HepG2 (cell line): ENCODE measurements around the gene SLU7. TPM values are rescaled to one million over a fixed set of nuclear protein-coding genes. Genes with fewer than 3 reads are reported as not detected.

Experiments
- ELF4 ChIP-seq: sonication (generic); formaldehyde crosslinking; IDR thresholded peaks from 2 replicates; pipeline ENCODE4 v1.5.0; 2020; ENCODE audit warnings: missing genetic modification reagents, mild to moderate bottlenecking, moderate library complexity, borderline replicate concordance
- JUND ChIP-seq: sonication (generic); formaldehyde crosslinking; IDR thresholded peaks from 2 replicates; pipeline ENCODE4 v1.8.0; 2022; ENCODE audit warnings: mild to moderate bottlenecking, missing genetic modification reagents
- MEF2D ChIP-seq: sonication (generic); formaldehyde crosslinking; IDR thresholded peaks from 2 replicates; pipeline ENCODE4 v1.5.1; 2020; ENCODE audit warnings: mild to moderate bottlenecking, missing genetic modification reagents
- MXI1 ChIP-seq: IDR thresholded peaks from 3 replicates; pipeline ENCODE4 v1.6.1; 2012; ENCODE audit warnings: low read depth, low read length, inconsistent platforms, borderline replicate concordance
- NFIC ChIP-seq: IDR thresholded peaks from 2 replicates; pipeline ENCODE4 v1.6.1; 2012; ENCODE audit warnings: mild to moderate bottlenecking, low read length, inconsistent platforms
- PBX2 ChIP-seq: IDR thresholded peaks from 2 replicates; pipeline ENCODE4 v1.6.1; 2016; ENCODE audit warnings: control low read depth
- POGZ ChIP-seq: sonication (generic); formaldehyde crosslinking; IDR thresholded peaks from 2 replicates; pipeline ENCODE4 v1.4.0; 2020; ENCODE audit warnings: mild to moderate bottlenecking, missing genetic modification reagents
- RBM39 ChIP-seq: fragments of 200-400 bp; formaldehyde crosslinking; IDR thresholded peaks from one replicate; pipeline ENCODE4 v1.6.1; 2018; ENCODE audit warnings: antibody characterized with exemption, mild to moderate bottlenecking, low read depth, low read length; ENCODE audit not compliant: poor library complexity, severe bottlenecking
- RFX1 ChIP-seq: fragments of 450-650 bp; IDR thresholded peaks from 2 replicates; pipeline ENCODE4 v1.6.1; 2017
- SMARCE1 ChIP-seq: fragments of 450-650 bp; IDR thresholded peaks from 2 replicates; pipeline ENCODE4 v1.6.1; 2017; ENCODE audit warnings: borderline replicate concordance
- SNRNP70 ChIP-seq: fragments of 200-400 bp; formaldehyde crosslinking; IDR thresholded peaks from 2 replicates; pipeline ENCODE4 v1.6.1; 2017; ENCODE audit warnings: mild to moderate bottlenecking, low read depth, low read length, moderate library complexity
- SP4 ChIP-seq: sonication (generic); formaldehyde crosslinking; IDR thresholded peaks from 2 replicates; pipeline ENCODE4 v1.8.1; 2023; ENCODE audit warnings: mild to moderate bottlenecking, missing genetic modification reagents
- ZBTB20 ChIP-seq: sonication (generic); formaldehyde crosslinking; IDR thresholded peaks from 2 replicates; pipeline ENCODE4 v1.8.1; 2023; ENCODE audit warnings: missing genetic modification reagents, low read depth, mild to moderate bottlenecking, borderline replicate concordance
- ZFP62 ChIP-seq: sonication (generic); formaldehyde crosslinking; IDR thresholded peaks from 2 replicates; pipeline ENCODE4 v1.4.0; 2020; ENCODE audit warnings: missing genetic modification reagents
- ZNF121 ChIP-seq: sonication (generic); formaldehyde crosslinking; IDR thresholded peaks from 2 replicates; pipeline ENCODE4 v1.5.0; 2020; ENCODE audit warnings: mild to moderate bottlenecking, missing genetic modification reagents
- ZNF282 ChIP-seq: fragments of 450-650 bp; IDR thresholded peaks from 2 replicates; pipeline ENCODE4 v1.6.1; 2018; ENCODE audit not compliant: partially characterized antibody
- ZNF326 ChIP-seq: sonication (generic); formaldehyde crosslinking; IDR thresholded peaks from 2 replicates; pipeline ENCODE4 v1.4.0; 2020; ENCODE audit warnings: missing genetic modification reagents, borderline replicate concordance
- ZNF460 ChIP-seq: sonication (generic); formaldehyde crosslinking; IDR thresholded peaks from 2 replicates; pipeline ENCODE4 v1.5.1; 2020; ENCODE audit warnings: missing genetic modification reagents, mild to moderate bottlenecking, borderline replicate concordance
- ZNF468 ChIP-seq: sonication (generic); formaldehyde crosslinking; IDR thresholded peaks from 2 replicates; pipeline ENCODE4 v1.8.0; 2022; ENCODE audit warnings: mild to moderate bottlenecking, moderate library complexity, missing genetic modification reagents
- ZNF512 ChIP-seq: sonication (generic); formaldehyde crosslinking; IDR thresholded peaks from 2 replicates; pipeline ENCODE4 v1.4.0; 2020; ENCODE audit warnings: mild to moderate bottlenecking, missing genetic modification reagents
- ZNF589 ChIP-seq: sonication (generic); formaldehyde crosslinking; conservative IDR thresholded peaks from 2 replicates; pipeline ENCODE4 v1.8.0; 2022; ENCODE audit warnings: mild to moderate bottlenecking, moderate library complexity, missing genetic modification reagents
- ZNF672 ChIP-seq: sonication (generic); formaldehyde crosslinking; IDR thresholded peaks from 2 replicates; pipeline ENCODE4 v1.8.1; 2022; ENCODE audit warnings: missing genetic modification reagents
- polyA plus RNA-seq, 8 experiments: library from polyadenylated mRNA; depleted of rRNA in 3 of 8; stranded (reverse) in 7 of 8; unstranded in 1 of 8; fragments of >200 nt; fragmentation: Illumina TruSeq in 4 of 8; extraction: Trizol in 4 of 8; gene quantifications; 2 replicates each; pipeline versions ENCODE4 v1.2.1 to v1.2.3, GENCODE V29; 2011 to 2016; ENCODE audit warnings: low read depth in 4 of 8, missing spikeins in 1 of 8, mixed read lengths in 1 of 8; ENCODE audit not compliant: insufficient read depth in 1 of 8
- total RNA-seq, 5 experiments: library from RNA; depleted of rRNA; stranded (reverse); fragments of >200 nt; fragmentation: Illumina TruSeq; extraction: Trizol; gene quantifications; 2 replicates each; pipeline ENCODE4 v1.2.3, GENCODE V29; 2016; ENCODE audit warnings: low read depth in 1 of 5
- TF ChIP-seq, protein P1 (sequence below): sonication (generic); formaldehyde crosslinking; IDR thresholded peaks from 2 replicates; pipeline ENCODE4 v1.5.1; 2020; ENCODE audit warnings: mild to moderate bottlenecking, missing genetic modification reagents, moderate library complexity
- TF ChIP-seq, protein P2 (sequence below): sonication (generic); formaldehyde crosslinking; IDR thresholded peaks from 2 replicates; pipeline ENCODE4 v1.5.0; 2020; ENCODE audit warnings: mild to moderate bottlenecking, missing genetic modification reagents, moderate library complexity

Gene SLU7
- total and polyA plus RNA-seq, 2 of the 13 experiments (the other 11 are each of a cell fraction or from before 2014, with no cell fraction given): 24.0 to 39.2 TPM

DNA sequence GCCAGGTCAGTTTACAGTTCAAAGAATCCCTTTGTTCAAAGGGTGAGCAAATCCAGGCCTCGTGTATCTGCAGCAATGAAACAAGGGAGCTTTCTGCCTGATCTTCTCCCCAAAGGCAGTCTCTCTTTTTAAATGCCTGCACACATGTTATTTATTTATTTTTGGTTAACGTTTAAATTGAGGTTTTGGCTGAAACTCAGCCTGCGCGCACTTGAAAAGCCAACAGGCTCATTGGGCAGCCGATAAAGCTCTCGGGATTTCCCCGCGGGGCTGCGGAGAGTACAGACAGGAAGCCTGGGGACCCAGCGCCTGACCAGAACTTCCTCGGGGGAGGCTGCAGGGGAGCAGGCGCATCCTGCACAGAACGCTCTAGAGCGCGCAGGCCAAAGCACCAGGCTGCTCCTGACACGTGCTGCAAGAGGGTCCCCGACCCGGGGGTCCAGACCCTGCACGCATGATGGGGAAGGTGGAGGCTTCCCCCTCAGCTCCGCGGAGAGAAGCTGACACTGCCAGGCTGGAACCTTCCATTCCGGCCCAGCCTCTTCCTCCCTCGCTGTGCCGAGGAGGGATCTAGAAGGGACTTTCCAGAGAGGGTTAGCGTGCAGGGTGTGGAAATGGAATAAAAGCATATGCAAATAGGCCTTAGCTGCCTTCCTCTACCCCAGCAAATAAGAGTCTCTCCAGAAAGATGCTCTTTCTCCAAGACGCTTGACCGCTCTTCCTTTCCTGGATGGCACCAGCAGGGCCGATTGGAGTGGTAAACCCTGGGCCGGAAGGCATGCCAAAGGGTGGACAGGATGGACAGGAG is 48.9 kb upstream of the SLU7 start (continued):
- TF ChIP-seq ZNF468 (CRISPR knock-in tag) (no peak), SP4 (CRISPR knock-in tag) (peak; percentile 51; the same call in 1 of the 2 replicates), POGZ (CRISPR knock-in tag) (peak; percentile 82), SMARCE1 (no peak), ZFP62 (CRISPR knock-in tag) (no peak), MXI1 (peak; percentile 16; the same call in 1 of the 3 replicates), RFX1 (no peak), MEF2D (CRISPR knock-in tag) (no peak; the same call in 1 of the 2 replicates), JUND (CRISPR knock-in tag) (0 out of 2 replicates have a peak, but pooled peaks have one; percentile 28), ZNF512 (CRISPR knock-in tag) (no peak), ELF4 (no peak), ZNF121 (CRISPR knock-in tag) (peak; percentile 66; the same call in 1 of the 2 replicates), ZBTB20 (CRISPR knock-in tag) (peak; percentile 16; the same call in 1 of the 2 replicates), ZNF589 (CRISPR knock-in tag) (0 out of 2 replicates have a peak, but pooled peaks have one; percentile 73), PBX2 (CRISPR knock-in tag) (no peak), ZNF672 (CRISPR knock-in tag) (no peak), ZNF282 (no peak), ZNF460 (CRISPR knock-in tag) (peak; percentile 33; the same call in 1 of the 2 replicates), NFIC (peak; percentile 77), ZNF326 (CRISPR knock-in tag) (no peak), RBM39 (no peak), SNRNP70 (no peak)
- TF ChIP-seq, protein P1, sequence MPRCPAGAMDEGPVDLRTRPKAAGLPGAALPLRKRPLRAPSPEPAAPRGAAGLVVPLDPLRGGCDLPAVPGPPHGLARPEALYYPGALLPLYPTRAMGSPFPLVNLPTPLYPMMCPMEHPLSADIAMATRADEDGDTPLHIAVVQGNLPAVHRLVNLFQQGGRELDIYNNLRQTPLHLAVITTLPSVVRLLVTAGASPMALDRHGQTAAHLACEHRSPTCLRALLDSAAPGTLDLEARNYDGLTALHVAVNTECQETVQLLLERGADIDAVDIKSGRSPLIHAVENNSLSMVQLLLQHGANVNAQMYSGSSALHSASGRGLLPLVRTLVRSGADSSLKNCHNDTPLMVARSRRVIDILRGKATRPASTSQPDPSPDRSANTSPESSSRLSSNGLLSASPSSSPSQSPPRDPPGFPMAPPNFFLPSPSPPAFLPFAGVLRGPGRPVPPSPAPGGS: peak; percentile 100
- TF ChIP-seq, protein P2, sequence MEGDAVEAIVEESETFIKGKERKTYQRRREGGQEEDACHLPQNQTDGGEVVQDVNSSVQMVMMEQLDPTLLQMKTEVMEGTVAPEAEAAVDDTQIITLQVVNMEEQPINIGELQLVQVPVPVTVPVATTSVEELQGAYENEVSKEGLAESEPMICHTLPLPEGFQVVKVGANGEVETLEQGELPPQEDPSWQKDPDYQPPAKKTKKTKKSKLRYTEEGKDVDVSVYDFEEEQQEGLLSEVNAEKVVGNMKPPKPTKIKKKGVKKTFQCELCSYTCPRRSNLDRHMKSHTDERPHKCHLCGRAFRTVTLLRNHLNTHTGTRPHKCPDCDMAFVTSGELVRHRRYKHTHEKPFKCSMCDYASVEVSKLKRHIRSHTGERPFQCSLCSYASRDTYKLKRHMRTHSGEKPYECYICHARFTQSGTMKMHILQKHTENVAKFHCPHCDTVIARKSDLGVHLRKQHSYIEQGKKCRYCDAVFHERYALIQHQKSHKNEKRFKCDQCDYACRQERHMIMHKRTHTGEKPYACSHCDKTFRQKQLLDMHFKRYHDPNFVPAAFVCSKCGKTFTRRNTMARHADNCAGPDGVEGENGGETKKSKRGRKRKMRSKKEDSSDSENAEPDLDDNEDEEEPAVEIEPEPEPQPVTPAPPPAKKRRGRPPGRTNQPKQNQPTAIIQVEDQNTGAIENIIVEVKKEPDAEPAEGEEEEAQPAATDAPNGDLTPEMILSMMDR (CRISPR knock-in tag): no peak
